Measurements from ENCODE around the gene KRTAP12-2. TPM values are rescaled to one million over a fixed set of nuclear protein-coding genes. Genes with fewer than 3 reads are reported as not detected.

Gene KRTAP12-2
- total RNA-seq, 6 donors from 2014 or later: not detected

GRCh38 chr21:44712203-44713028 is 45.7 kb upstream of the KRTAP12-2 start:
- Histone ChIP-seq H3K27me3 (peaks cover 0 to 47% (median 27%) of the 10 kb centered on the region in 4 donors), H3K36me3 (no peaks in the 10 kb centered on the region), H3K4me1 (peaks cover 0 to 34% (median 14%) of the 10 kb centered on the region in 4 donors), H3K27ac (no peak overlapping the region), H3K9me3 (no peaks in the 10 kb centered on the region), H3K4me3 (no peak overlapping the region)
- TF ChIP-seq POLR2AphosphoS5 (IDR thresholded peaks at IDR 0.05): no peak
- TF ChIP-seq CTCF (IDR thresholded peaks at IDR 0.05): no peak
- no peak for TF ChIP-seq POLR2A (IDR thresholded peaks at IDR 0.05)
- TF ChIP-seq EP300 (IDR thresholded peaks at IDR 0.05): no peak
- no peak for ATAC-seq (ENCODE audit: low FRiP score in 2 of 2)
- DNase-seq: no peak
- WGBS, 2 donors: 17 to 24% methylated on average over 12 to 22 of the region's 22 CpGs

- peak in 1 of 2 donors; percentile 83 for DNase-seq
- TF ChIP-seq POLR2AphosphoS5 (IDR thresholded peaks at IDR 0.05): no peak
- TF ChIP-seq CTCF (IDR thresholded peaks at IDR 0.05): no peak
- no peak for TF ChIP-seq POLR2A (IDR thresholded peaks at IDR 0.05)
- no peak for TF ChIP-seq EP300 (IDR thresholded peaks at IDR 0.05)
- H3K9me3 ChIP-seq: peaks cover 0 to under 1% (median 0%) of the 10 kb centered on the region in 4 donors
- no peaks in the 10 kb centered on the region for H3K36me3 ChIP-seq
- H3K4me3 ChIP-seq: no peak within 1 kb of the TSS
- H3K4me1 ChIP-seq: peaks cover 0 to 43% (median 14%) of the 10 kb centered on the region in 4 donors
- peaks cover 0 to 56% (median 33%) of the 10 kb centered on the region in 4 donors for H3K27me3 ChIP-seq
- no peak within 1 kb of the TSS for H3K27ac ChIP-seq
- WGBS, 2 donors: 5 to 7% methylated on average over 4 to 24 of the region's 41 CpGs
- ATAC-seq (ENCODE audit: low FRiP score in 2 of 2): no peak
Observed at GRCh38 chr21:44711327-44712202, 44.8 kb upstream of the KRTAP12-2 start, which contains the start of gene TSPEAR. Gene TSPEAR, minus strand, starts transcription at chr21:44711572. Its CDS starts 58 bp downstream, at chr21:44711514.

GRCh38 chr21:44710756-44711326 is 44.1 kb upstream of the KRTAP12-2 start:
- 6 to 19% methylated on average over 5 to 16 of the region's 20 CpGs for WGBS, 2 donors
- no peak for TF ChIP-seq POLR2A (IDR thresholded peaks at IDR 0.05)
- TF ChIP-seq EP300 (IDR thresholded peaks at IDR 0.05): no peak
- TF ChIP-seq POLR2AphosphoS5 (IDR thresholded peaks at IDR 0.05): no peak
- TF ChIP-seq CTCF (IDR thresholded peaks at IDR 0.05): no peak
- Histone ChIP-seq H3K9me3 (peaks cover 0 to 7% (median 0%) of the 10 kb centered on the region in 4 donors), H3K27me3 (peaks cover 0 to 62% (median 37%) of the 10 kb centered on the region in 4 donors), H3K36me3 (no peaks in the 10 kb centered on the region), H3K4me1 (peaks cover 0 to 43% (median 14%) of the 10 kb centered on the region in 4 donors), H3K27ac (no peak overlapping the region), H3K4me3 (no peak overlapping the region)
- ATAC-seq (ENCODE audit: low FRiP score in 2 of 2): no peak
- DNase-seq: peak in 1 of 2 donors; percentile 37

- H3K36me3 ChIP-seq: no peaks in the 10 kb centered on the region
- 8 to 21% methylated on average over 4 to 13 of the region's 17 CpGs for WGBS, 2 donors
- H3K4me1 ChIP-seq: peaks cover 0 to 43% (median 14%) of the 10 kb centered on the region in 4 donors
- no peak overlapping the region for H3K27ac ChIP-seq
- no peak overlapping the region for H3K4me3 ChIP-seq
- DNase-seq: no peak
- peaks cover 0 to 7% (median 0%) of the 10 kb centered on the region in 4 donors for H3K9me3 ChIP-seq
- peaks cover 0 to 62% (median 37%) of the 10 kb centered on the region in 4 donors for H3K27me3 ChIP-seq
- ATAC-seq (ENCODE audit: low FRiP score in 2 of 2): no peak
- TF ChIP-seq CTCF (IDR thresholded peaks at IDR 0.05) (no peak), POLR2AphosphoS5 (IDR thresholded peaks at IDR 0.05) (no peak), POLR2A (IDR thresholded peaks at IDR 0.05) (no peak), EP300 (IDR thresholded peaks at IDR 0.05) (no peak)
Observed at GRCh38 chr21:44710294-44710665, 43.6 kb upstream of the KRTAP12-2 start.
